SK-N-SH (cell line): ENCODE results near the gene CCDC102A. TPM values are rescaled to one million over a fixed set of nuclear protein-coding genes. Genes with fewer than 3 reads are reported as not detected.

Experiments
- CTCF ChIA-PET: fragments of 300-600, 350-600 bp; formaldehyde crosslinking; extraction: SDS; loops from one replicate; lab custom pipeline; 2021; lab: Yijun Ruan, JAX
- POLR2A ChIA-PET: fragments of 350-600 bp; sonication (Branson Sonifier 250); formaldehyde crosslinking; extraction: SDS; loops from one replicate; lab custom pipeline; 2020; ENCODE audit warnings: antibody characterized with exemption, inconsistent platforms; lab: Yijun Ruan, JAX
- DNase-seq: peaks from one replicate; pipeline ENCODE4 v3.0.0; 2012
- H2AFZ ChIP-seq: fragments of 200-600 bp; sonication (generic); 2 replicates; pipeline ENCODE4 v1.8.1; 2016; ENCODE audit warnings: antibody characterized with exemption, mild to moderate bottlenecking, low read depth
- H3F3A ChIP-seq: fragments of 200-600 bp; sonication (generic); replicated peaks from 2 replicates; pipeline ENCODE3; 2016; ENCODE audit warnings: antibody characterized with exemption, mild to moderate bottlenecking; ENCODE audit not compliant: insufficient read depth
- H3K27ac ChIP-seq, 2 experiments: fragments of 200-500 bp in 1 of 2; fragments of 200-600 bp in 1 of 2; sonication (Bioruptor generic) in 1 of 2; sonication (generic), shearing (Covaris generic) in 1 of 2; 2 replicates each; pipeline versions ENCODE4 v1.5.1 to v1.6.1; 2014 to 2016; ENCODE audit warnings: low read depth in 2 of 2, inconsistent platforms in 1 of 2, low read length in 1 of 2, mild to moderate bottlenecking in 1 of 2, mixed read lengths in 1 of 2
- H3K27me3 ChIP-seq: fragments of 200-600 bp; sonication (generic), shearing (Covaris generic); 2 replicates; pipeline ENCODE4 v1.6.1; 2016; ENCODE audit warnings: mixed run types; ENCODE audit not compliant: insufficient read depth
- H3K36me3 ChIP-seq, 2 experiments: fragments of 200-500 bp in 1 of 2; fragments of 200-600 bp in 1 of 2; sonication (Bioruptor generic) in 1 of 2; sonication (generic) in 1 of 2; replicated peaks in 1 of 2; 2 replicates each; pipeline versions ENCODE3 to v1.5.1; 2014 to 2016; ENCODE audit warnings: low read length in 1 of 2, mild to moderate bottlenecking in 1 of 2; ENCODE audit not compliant: insufficient read depth in 2 of 2, control insufficient read depth in 1 of 2
- H3K4me1 ChIP-seq, 2 experiments: fragments of 200-500 bp in 1 of 2; fragments of 200-600 bp in 1 of 2; sonication (Bioruptor generic) in 1 of 2; sonication (generic), shearing (Covaris generic) in 1 of 2; 2 replicates each; pipeline versions ENCODE4 v1.5.1 to v1.6.1; 2014 to 2016; ENCODE audit warnings: low read depth in 1 of 2, low read length in 1 of 2, mixed run types in 1 of 2; ENCODE audit not compliant: insufficient read depth in 2 of 2, control insufficient read depth in 1 of 2
- H3K4me2 ChIP-seq: fragments of 200-600 bp; sonication (generic), shearing (Covaris generic); 2 replicates; pipeline ENCODE4 v1.6.1; 2017; ENCODE audit warnings: mixed run types
- H3K4me3 ChIP-seq, 2 experiments: fragments of 200-500 bp in 1 of 2; fragments of 200-600 bp in 1 of 2; sonication (Bioruptor generic) in 1 of 2; sonication (generic), shearing (Covaris generic) in 1 of 2; 2 replicates each; pipeline versions ENCODE4 v1.5.1 to v1.8.1; 2014 to 2016; ENCODE audit warnings: low read depth in 2 of 2, inconsistent platforms in 1 of 2, low read length in 1 of 2, mild to moderate bottlenecking in 1 of 2, mixed read lengths in 1 of 2, moderate library complexity in 1 of 2
- H3K79me2 ChIP-seq: fragments of 200-600 bp; sonication (generic); 2 replicates; pipeline ENCODE4 v1.8.1; 2017; ENCODE audit warnings: mild to moderate bottlenecking; ENCODE audit not compliant: insufficient read depth
- H3K9ac ChIP-seq: fragments of 200-600 bp; sonication (generic); 2 replicates; pipeline ENCODE4 v1.6.1; 2017; ENCODE audit warnings: mixed run types
- H3K9me2 ChIP-seq: fragments of 200-600 bp; sonication (generic); 2 replicates; pipeline ENCODE4 v1.6.1; 2017; ENCODE audit warnings: mixed run types
- H3K9me3 ChIP-seq: fragments of 200-600 bp; sonication (generic); 2 replicates; pipeline ENCODE4 v1.6.1; 2017; ENCODE audit warnings: mixed run types, mild to moderate bottlenecking, moderate library complexity
- H4K20me1 ChIP-seq: fragments of 200-600 bp; sonication (generic); 2 replicates; pipeline ENCODE4 v1.6.1; 2017; ENCODE audit warnings: mild to moderate bottlenecking, mixed run types; ENCODE audit not compliant: insufficient read depth
- CTCF ChIP-seq: fragments of 200-600 bp; sonication (generic); IDR thresholded peaks from 2 replicates; pipeline ENCODE4 v1.6.1; 2017; ENCODE audit warnings: antibody characterized with exemption, mild to moderate bottlenecking, moderate library complexity
- ELF1 ChIP-seq: IDR thresholded peaks from 2 replicates; pipeline ENCODE4 v1.4.0; 2012
- EP300 ChIP-seq, 2 experiments: IDR thresholded peaks; 2 replicates each; pipeline versions ENCODE4 v1.4.0 to v1.6.1; 2012; ENCODE audit warnings: borderline replicate concordance in 1 of 2, low read depth in 1 of 2, low read length in 1 of 2
- EZH2phosphoT487 ChIP-seq: fragments of 200-600 bp; sonication (generic); IDR thresholded peaks from 2 replicates; pipeline ENCODE4 v1.6.1; 2017; ENCODE audit warnings: low read depth, mixed run types, mild to moderate bottlenecking, antibody characterized with exemption, moderate library complexity, borderline replicate concordance
- FOXJ3 ChIP-seq: sonication (generic); formaldehyde crosslinking; IDR thresholded peaks from 2 replicates; pipeline ENCODE4 v1.5.1; 2020; ENCODE audit warnings: mild to moderate bottlenecking, missing genetic modification reagents
- IRF3 ChIP-seq: fragments of 150-350 bp; IDR thresholded peaks from 2 replicates; pipeline ENCODE4 v1.6.1; 2016; ENCODE audit warnings: mild to moderate bottlenecking, low read depth, low read length
- MXI1 ChIP-seq: IDR thresholded peaks from 2 replicates; pipeline ENCODE4 v1.6.1; 2012; ENCODE audit warnings: mild to moderate bottlenecking, low read depth, low read length, improper control_type of control experiment
- NFIC ChIP-seq: IDR thresholded peaks from 2 replicates; pipeline ENCODE4 v1.4.0; 2012; ENCODE audit warnings: borderline replicate concordance
- POLR2AphosphoS5 ChIP-seq: IDR thresholded peaks from 2 replicates; pipeline ENCODE4 v1.6.1; 2012; ENCODE audit warnings: low read depth, low read length
- RCOR1 ChIP-seq: fragments of 150-350 bp; IDR thresholded peaks from 2 replicates; pipeline ENCODE4 v1.6.1; 2017; ENCODE audit warnings: antibody characterized with exemption, low read length
- RFX5 ChIP-seq: IDR thresholded peaks from 2 replicates; pipeline ENCODE4 v1.6.1; 2012; ENCODE audit warnings: mild to moderate bottlenecking, improper control_type of control experiment, low read length
- RXRA ChIP-seq: IDR thresholded peaks from 2 replicates; pipeline ENCODE4 v1.4.0; 2012; ENCODE audit warnings: low read depth, mild to moderate bottlenecking, borderline replicate concordance
- TEAD4 ChIP-seq: IDR thresholded peaks from 2 replicates; pipeline ENCODE4 v1.4.0; 2012; ENCODE audit warnings: mild to moderate bottlenecking, borderline replicate concordance; ENCODE audit not compliant: insufficient read depth
- USF2 ChIP-seq: fragments of 150-350 bp; IDR thresholded peaks from 2 replicates; pipeline ENCODE4 v1.6.1; 2017; ENCODE audit warnings: antibody characterized with exemption, low read length, low read depth, borderline replicate concordance
- WGBS: methylation state at CpG from one replicate; pipeline ENCODE4 v1.1.6; 2017; ENCODE audit warnings: low lambda C conversion rate; 5-methylcytosine and 5-hydroxymethylcytosine counted together
- polyA plus RNA-seq, 3 experiments: library from polyadenylated mRNA; depleted of rRNA; stranded (reverse); fragments of >200 nt; gene quantifications; 2 replicates each; pipeline ENCODE4 v1.2.3, GENCODE V29; 2012
- TF ChIP-seq, protein P1 (sequence below): IDR thresholded peaks from 2 replicates; pipeline ENCODE4 v1.4.0; 2012; ENCODE audit warnings: low read depth, borderline replicate concordance

The CCDC102A gene
- polyA plus RNA-seq, 1 of the 3 experiments (the other 2 are of a cell fraction): 26.2 TPM

- H3K36me3 ChIP-seq: peaks cover 5 to 7% of the 10 kb centered on the region in 2 experiments
- ChIA-PET CTCF (interaction anchor here (0.7 to 23.0 kb wide), 7 partner anchors 8 to 106 kb away, joined by 3 to 426 read pairs (median 3); no protein-coding TSS in a partner anchor), POLR2A (interaction anchor here (0.6 kb wide), 1 partner anchor 55 kb away, joined by 3 read pairs; no protein-coding TSS in a partner anchor)
- no peaks in the 10 kb centered on the region for H3K9me2 ChIP-seq
- no peak overlapping the region for H3K4me2 ChIP-seq
- no peaks in the 10 kb centered on the region for H3F3A ChIP-seq
- H3K27me3 ChIP-seq: no peaks in the 10 kb centered on the region
- no peaks in the 10 kb centered on the region for H3K79me2 ChIP-seq
- no peak overlapping the region for H3K9ac ChIP-seq
- H3K9me3 ChIP-seq: no peaks in the 10 kb centered on the region
- no peak overlapping the region for H2AFZ ChIP-seq
- peak; percentile 14 for DNase-seq
- no peak overlapping the region for H3K27ac ChIP-seq
- TF ChIP-seq MXI1: no peak
- no peak for TF ChIP-seq ELF1
- no peak for TF ChIP-seq FOXJ3 (CRISPR knock-in tag)
- no peak for TF ChIP-seq CTCF
- TF ChIP-seq TEAD4: no peak
- no peak for TF ChIP-seq USF2
- TF ChIP-seq EZH2phosphoT487: no peak
- no peak for TF ChIP-seq IRF3
- TF ChIP-seq RFX5: no peak
- no peak for TF ChIP-seq POLR2AphosphoS5
- no peak for TF ChIP-seq RCOR1
- no peak for TF ChIP-seq RXRA
- no peak for TF ChIP-seq NFIC
- no peak for TF ChIP-seq EP300 (IDR thresholded peaks at IDR 0.05; ENCODE audit: borderline replicate concordance in 1 of 2, low read depth in 1 of 2, low read length in 1 of 2)
- TF ChIP-seq, protein P1, sequence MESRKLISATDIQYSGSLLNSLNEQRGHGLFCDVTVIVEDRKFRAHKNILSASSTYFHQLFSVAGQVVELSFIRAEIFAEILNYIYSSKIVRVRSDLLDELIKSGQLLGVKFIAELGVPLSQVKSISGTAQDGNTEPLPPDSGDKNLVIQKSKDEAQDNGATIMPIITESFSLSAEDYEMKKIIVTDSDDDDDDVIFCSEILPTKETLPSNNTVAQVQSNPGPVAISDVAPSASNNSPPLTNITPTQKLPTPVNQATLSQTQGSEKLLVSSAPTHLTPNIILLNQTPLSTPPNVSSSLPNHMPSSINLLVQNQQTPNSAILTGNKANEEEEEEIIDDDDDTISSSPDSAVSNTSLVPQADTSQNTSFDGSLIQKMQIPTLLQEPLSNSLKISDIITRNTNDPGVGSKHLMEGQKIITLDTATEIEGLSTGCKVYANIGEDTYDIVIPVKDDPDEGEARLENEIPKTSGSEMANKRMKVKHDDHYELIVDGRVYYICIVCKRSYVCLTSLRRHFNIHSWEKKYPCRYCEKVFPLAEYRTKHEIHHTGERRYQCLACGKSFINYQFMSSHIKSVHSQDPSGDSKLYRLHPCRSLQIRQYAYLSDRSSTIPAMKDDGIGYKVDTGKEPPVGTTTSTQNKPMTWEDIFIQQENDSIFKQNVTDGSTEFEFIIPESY: no peak
- H4K20me1 ChIP-seq: no peaks in the 10 kb centered on the region
- peaks cover 10 to 18% of the 10 kb centered on the region in 2 experiments; a peak in 3 of 4 replicates for H3K4me1 ChIP-seq
- WGBS: 95% methylated on average over 17 of the region's 19 CpGs
- H3K4me3 ChIP-seq: no peak overlapping the region
Measured at GRCh38 chr16:57527610-57528360, 8.6 kb downstream of the CCDC102A start.
